Small intestine (tissue), 7 donors: ENCODE measurements around the gene NGLY1. TPM values are rescaled to one million over a fixed set of nuclear protein-coding genes. Genes with fewer than 3 reads are reported as not detected.

ENCODE experiments used
- DNase-seq, 2 donors: peaks; one replicate each; pipeline versions ENCODE4 v3.0.0 to v3.0.0-alpha.2; 2013
- FAIRE-seq: peaks from 2 replicates; lab custom pipeline; 2012; peaks lifted over from hg19 to GRCh38; lab: Jason Lieb, UNC
- H3K27ac ChIP-seq, 3 donors: one replicate each; pipeline ENCODE4 v1.5.1; 2013; ENCODE audit warnings: low read length in 2 of 3, mild to moderate bottlenecking in 2 of 3, control low read depth in 1 of 3, inconsistent platforms in 1 of 3, low read depth in 1 of 3, moderate library complexity in 1 of 3
- H3K27me3 ChIP-seq, 3 donors: one replicate each; pipeline ENCODE4 v1.6.1; 2013; ENCODE audit warnings: low read length in 3 of 3, inconsistent platforms in 1 of 3; ENCODE audit not compliant: control insufficient read depth in 3 of 3, insufficient read depth in 3 of 3
- H3K36me3 ChIP-seq, 3 donors: one replicate each; pipeline ENCODE4 v1.6.1; 2013; ENCODE audit warnings: low read length in 3 of 3, inconsistent platforms in 1 of 3, low read depth in 1 of 3, mild to moderate bottlenecking in 1 of 3, moderate library complexity in 1 of 3; ENCODE audit not compliant: control insufficient read depth in 3 of 3, insufficient read depth in 2 of 3
- H3K4me1 ChIP-seq, 3 donors: one replicate each; pipeline ENCODE4 v1.6.1; 2013; ENCODE audit warnings: low read length in 2 of 3, inconsistent platforms in 1 of 3, low read depth in 1 of 3, mild to moderate bottlenecking in 1 of 3, moderate library complexity in 1 of 3; ENCODE audit not compliant: control insufficient read depth in 3 of 3, insufficient read depth in 2 of 3
- H3K4me3 ChIP-seq, 3 donors: one replicate each; pipeline ENCODE4 v1.5.1; 2013; ENCODE audit warnings: low read length in 3 of 3, control low read depth in 1 of 3, inconsistent platforms in 1 of 3, low read depth in 1 of 3, mild to moderate bottlenecking in 1 of 3, moderate library complexity in 1 of 3
- H3K9me3 ChIP-seq, 2 donors: one replicate each; pipeline ENCODE4 v1.6.1; 2013; ENCODE audit warnings: low read depth in 1 of 2, low read length in 1 of 2; ENCODE audit not compliant: control insufficient read depth in 2 of 2, insufficient read depth in 1 of 2
- WGBS, 3 donors: extraction: QIAGEN DNeasy Blood & Tissue Kit; methylation state at CpG; one replicate each; pipeline ENCODE4 v1.1.7; 2013; 5-methylcytosine and 5-hydroxymethylcytosine counted together
- polyA plus RNA-seq, 4 donors: library from polyadenylated mRNA; stranded (reverse) in 3 of 4; unstranded in 1 of 4; fragments of 200-250 nt in 3 of 4; fragments of 120-200 nt in 1 of 4; gene quantifications; one replicate each; pipeline versions ENCODE4 v1.2.1 to v1.2.3, GENCODE V29; 2013
- donor health status: healthy with polysubstance abuse.
- donor health status: control.
- donor health status: control.
- donor health status: Bipolar disorder and iron deficiency.
- donor health status: healthy.

The NGLY1 gene
- polyA plus RNA-seq, 4 donors = 22.0 to 40.5 (median 33.2) TPM

GRCh38 chr3:25789596-25790556 is 6.6 kb upstream of the NGLY1 start, which contains the start of gene OXSM:
TSS of gene OXSM (plus strand) at chr3:25790090. CDS start at chr3:25791021, 931 bp downstream.
- Histone ChIP-seq H3K36me3 (peaks cover 0 to 7% (median 3%) of the 10 kb centered on the region in 3 donors), H3K27me3 (no peaks in the 10 kb centered on the region), H3K27ac (peak within 1 kb of the TSS; percentile 79 to 97 (median 84)), H3K4me3 (peak within 1 kb of the TSS; percentile 59 to 76 (median 60)), H3K9me3 (no peaks in the 10 kb centered on the region), H3K4me1 (peaks cover 1 to 14% (median 6%) of the 10 kb centered on the region in 3 donors)
- 0 to 1% (median 1%) methylated on average over 50 to 56 of the region's 56 CpGs for WGBS, 3 donors
- FAIRE-seq (no peak), DNase-seq (peak; percentile 95 to 96)

- peak overlapping the region; percentile 59 to 76 (median 60) for H3K4me3 ChIP-seq
- peaks cover 0 to 7% (median 3%) of the 10 kb centered on the region in 3 donors for H3K36me3 ChIP-seq
- no peak for DNase-seq
- H3K27ac ChIP-seq = peak overlapping the region in 2 of 3 donors; percentile 48 to 79
- H3K4me1 ChIP-seq = peaks cover 1 to 14% (median 6%) of the 10 kb centered on the region in 3 donors
- WGBS, 3 donors = 8 to 33% (median 11%) methylated on average over 2 of the region's 2 CpGs
- H3K27me3 ChIP-seq = no peaks in the 10 kb centered on the region
- no peaks in the 10 kb centered on the region for H3K9me3 ChIP-seq
- no peak for FAIRE-seq
These were observed 6.0 kb upstream of the NGLY1 start for GRCh38 chr3:25789209-25789595.

DNA sequence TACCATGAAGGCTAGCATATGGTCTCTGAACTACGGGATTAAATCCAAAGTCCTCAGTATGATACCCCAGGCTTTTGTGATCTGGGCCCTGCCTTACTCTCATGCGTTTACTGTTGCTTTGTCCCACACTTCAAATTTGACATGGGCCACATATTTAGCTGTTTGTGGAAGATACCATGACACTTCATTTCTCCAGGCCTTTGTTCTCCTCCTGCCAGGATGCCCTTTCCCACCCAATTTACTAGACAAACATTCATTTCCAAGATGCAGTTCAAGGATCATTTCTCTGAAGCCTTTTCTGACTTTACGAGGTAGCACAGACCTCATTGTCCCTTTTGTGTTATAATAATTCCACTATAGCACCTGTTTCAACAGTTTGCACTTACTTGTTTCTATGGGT is 4.4 kb upstream of the NGLY1 start:
- no peaks in the 10 kb centered on the region for H3K27me3 ChIP-seq
- no peaks in the 10 kb centered on the region for H3K9me3 ChIP-seq
- no peak overlapping the region for H3K4me3 ChIP-seq
- no peak for DNase-seq
- WGBS, 3 donors = 52 to 80% (median 59%) methylated on average over 3 of the region's 3 CpGs
- FAIRE-seq = no peak
- no peak overlapping the region for H3K27ac ChIP-seq
- peaks cover 0 to 5% (median 0%) of the 10 kb centered on the region in 3 donors for H3K36me3 ChIP-seq
- peaks cover 1 to 14% (median 6%) of the 10 kb centered on the region in 3 donors for H3K4me1 ChIP-seq

- WGBS, 3 donors = 74 to 85% (median 78%) methylated on average over 3 of the region's 3 CpGs
- H3K4me3 ChIP-seq = no peak overlapping the region
- H3K9me3 ChIP-seq = no peaks in the 10 kb centered on the region
- no peaks in the 10 kb centered on the region for H3K27me3 ChIP-seq
- no peak overlapping the region for H3K27ac ChIP-seq
- no peaks in the 10 kb centered on the region for H3K36me3 ChIP-seq
- DNase-seq (no peak), FAIRE-seq (no peak)
- peaks cover 4 to 14% (median 9%) of the 10 kb centered on the region in 3 donors for H3K4me1 ChIP-seq
These were observed 2.6 kb upstream of the NGLY1 start for GRCh38 chr3:25785826-25786225.

- Histone ChIP-seq H3K36me3 (no peaks in the 10 kb centered on the region), H3K4me3 (no peak overlapping the region), H3K27ac (no peak overlapping the region), H3K27me3 (no peaks in the 10 kb centered on the region), H3K9me3 (no peaks in the 10 kb centered on the region), H3K4me1 (peaks cover 4 to 14% (median 11%) of the 10 kb centered on the region in 3 donors)
- 95 to 98% (median 97%) methylated on average over 1 of the region's 1 CpG for WGBS, 3 donors
- DNase-seq (no peak), FAIRE-seq (no peak)
These were observed 1.7 kb upstream of the NGLY1 start for GRCh38 chr3:25784971-25785370.

DNA sequence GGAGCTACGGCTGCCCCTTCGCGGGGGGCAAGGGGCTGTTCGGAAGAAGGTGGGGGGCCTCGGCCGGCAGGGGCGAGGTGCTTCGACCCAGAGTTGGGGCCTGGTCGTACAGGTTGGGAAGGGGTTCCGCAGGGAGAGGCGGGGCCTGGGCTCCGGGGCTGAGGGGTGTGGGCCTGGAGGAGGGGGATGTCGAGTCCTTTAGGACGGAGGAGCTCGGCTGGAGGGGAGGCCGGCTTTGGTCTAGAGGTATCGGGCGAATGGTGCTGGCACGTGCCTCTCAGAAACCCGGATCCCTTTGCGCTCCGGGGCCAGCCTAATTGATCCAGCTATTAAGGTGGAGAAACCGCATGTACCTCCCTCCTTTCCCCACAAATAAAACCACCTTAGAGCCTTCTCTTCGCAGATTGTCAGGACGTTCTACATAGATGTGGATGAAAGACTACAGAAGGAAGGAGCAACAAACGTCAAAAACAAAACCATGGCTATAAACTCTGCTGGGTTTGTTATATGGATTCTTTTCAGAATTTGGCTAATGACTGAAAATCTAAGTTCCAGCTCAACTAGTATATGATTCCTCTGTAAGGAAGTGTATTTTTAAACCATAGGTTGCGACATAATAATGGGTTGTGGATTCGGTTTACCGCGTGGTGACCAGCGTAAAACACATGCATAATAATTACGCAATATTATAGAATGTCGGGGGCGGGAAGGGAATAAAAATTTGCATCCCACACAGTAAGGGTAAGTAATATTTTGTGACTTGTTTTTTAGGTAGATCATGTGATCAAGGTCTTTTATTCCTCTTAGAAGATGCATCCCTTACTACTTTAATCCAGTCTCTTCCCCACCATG is 644 bp upstream of the NGLY1 start:
- Histone ChIP-seq H3K36me3 (no peaks in the 10 kb centered on the region), H3K27ac (peak overlapping the region; percentile 58 to 94 (median 71)), H3K9me3 (no peaks in the 10 kb centered on the region), H3K4me1 (peaks cover 4 to 13% (median 11%) of the 10 kb centered on the region in 3 donors), H3K27me3 (no peaks in the 10 kb centered on the region), H3K4me3 (peak overlapping the region; percentile 75 to 93 (median 92))
- DNase-seq (peak; percentile 34 to 72), FAIRE-seq (no peak)
- 16 to 18% (median 17%) methylated on average over 34 of the region's 34 CpGs for WGBS, 3 donors

- peaks cover 3 to 11% (median 6%) of the 10 kb centered on the region in 3 donors for H3K4me1 ChIP-seq
- H3K4me3 ChIP-seq = peak overlapping the region; percentile 75 to 91 (median 76)
- 0 to 1% (median 0%) methylated on average over 14 of the region's 14 CpGs for WGBS, 3 donors
- H3K9me3 ChIP-seq = no peaks in the 10 kb centered on the region
- FAIRE-seq (no peak), DNase-seq (no peak)
- no peaks in the 10 kb centered on the region for H3K36me3 ChIP-seq
- no peaks in the 10 kb centered on the region for H3K27me3 ChIP-seq
- peak overlapping the region; percentile 76 to 96 (median 77) for H3K27ac ChIP-seq
These were observed 656 bp downstream of the NGLY1 start for GRCh38 chr3:25782636-25782937.
